Retinal pigment epithelial cell (primary cell): ENCODE data around the gene TMCC3.
A peak's percentile ranks its signal among the peaks of the same experiment; 100 is the strongest.
"Not testable (repeated sequence)": the region's sequence is repeated elsewhere in the genome, so short reads cannot be mapped to it uniquely, and the experiment has no call there.

ENCODE experiments used
- DNase-seq: peaks from one replicate; pipeline ENCODE4 v3.0.0-alpha.2; 2010; ENCODE audit warnings: low read depth
- H3K4me3 ChIP-seq: 2 replicates; pipeline ENCODE4 v1.5.1; 2011; ENCODE audit warnings: mild to moderate bottlenecking, low read length, control low read depth, moderate library complexity
- TF ChIP-seq, protein P1 (sequence below): conservative IDR thresholded peaks from 2 replicates; pipeline ENCODE4 v1.5.1; 2011; ENCODE audit warnings: low read depth, low read length, control low read depth, inconsistent platforms

TMCC3 gene

GRCh38 chr12:94602024-94602423 is 48.3 kb downstream of the TMCC3 start:
- TF ChIP-seq, protein P1, sequence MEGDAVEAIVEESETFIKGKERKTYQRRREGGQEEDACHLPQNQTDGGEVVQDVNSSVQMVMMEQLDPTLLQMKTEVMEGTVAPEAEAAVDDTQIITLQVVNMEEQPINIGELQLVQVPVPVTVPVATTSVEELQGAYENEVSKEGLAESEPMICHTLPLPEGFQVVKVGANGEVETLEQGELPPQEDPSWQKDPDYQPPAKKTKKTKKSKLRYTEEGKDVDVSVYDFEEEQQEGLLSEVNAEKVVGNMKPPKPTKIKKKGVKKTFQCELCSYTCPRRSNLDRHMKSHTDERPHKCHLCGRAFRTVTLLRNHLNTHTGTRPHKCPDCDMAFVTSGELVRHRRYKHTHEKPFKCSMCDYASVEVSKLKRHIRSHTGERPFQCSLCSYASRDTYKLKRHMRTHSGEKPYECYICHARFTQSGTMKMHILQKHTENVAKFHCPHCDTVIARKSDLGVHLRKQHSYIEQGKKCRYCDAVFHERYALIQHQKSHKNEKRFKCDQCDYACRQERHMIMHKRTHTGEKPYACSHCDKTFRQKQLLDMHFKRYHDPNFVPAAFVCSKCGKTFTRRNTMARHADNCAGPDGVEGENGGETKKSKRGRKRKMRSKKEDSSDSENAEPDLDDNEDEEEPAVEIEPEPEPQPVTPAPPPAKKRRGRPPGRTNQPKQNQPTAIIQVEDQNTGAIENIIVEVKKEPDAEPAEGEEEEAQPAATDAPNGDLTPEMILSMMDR = no peak
- DNase-seq = peak; percentile 66
- H3K4me3 ChIP-seq = no peak overlapping the region

DNA sequence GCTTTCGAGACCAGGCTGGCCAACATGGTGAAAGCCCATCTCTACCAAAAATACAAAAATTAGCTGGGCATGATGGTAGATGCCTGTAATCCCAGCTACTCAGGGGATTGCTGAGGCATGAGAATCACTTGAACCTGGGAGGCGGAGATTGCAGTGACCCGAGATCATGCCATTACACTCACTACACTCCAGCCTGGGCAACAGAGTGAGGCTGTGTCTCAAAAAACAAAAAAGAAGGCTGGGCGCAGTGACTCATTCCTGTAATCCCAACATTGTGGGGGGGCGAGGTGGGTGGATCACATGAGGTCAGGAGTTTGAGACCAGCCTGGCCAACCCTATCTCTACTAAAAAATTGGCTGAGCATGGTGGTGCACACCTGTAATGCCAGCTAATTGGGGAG is 49.0 kb downstream of the TMCC3 start:
- not testable (repeated sequence) for DNase-seq, H3K4me3 ChIP-seq

- no peak overlapping the region for H3K4me3 ChIP-seq
- TF ChIP-seq, protein P1 = no peak
- no peak for DNase-seq
Measured at GRCh38 chr12:94599189-94599588, 51.2 kb downstream of the TMCC3 start.

DNA sequence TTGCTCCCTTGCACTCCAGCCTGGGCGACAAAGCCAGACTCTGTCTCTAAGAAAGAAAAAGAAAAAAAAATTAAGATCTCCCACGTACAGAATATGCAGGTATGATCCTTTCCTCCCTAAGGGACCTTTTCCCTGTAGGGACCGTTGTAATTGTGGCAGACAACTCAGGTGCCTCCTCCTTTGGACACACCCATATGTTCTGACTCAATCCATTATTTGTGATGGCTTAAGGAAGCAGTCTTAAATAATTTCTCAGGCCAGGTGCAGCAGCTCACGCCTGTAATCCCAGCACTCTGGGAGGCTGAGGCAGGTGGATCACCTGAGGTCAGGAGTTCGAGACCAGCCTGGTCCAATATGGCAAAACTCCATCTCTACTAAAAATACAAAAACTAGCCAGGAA is 53.1 kb downstream of the TMCC3 start:
- no peak for DNase-seq
- TF ChIP-seq, protein P1 = no peak
- no peak overlapping the region for H3K4me3 ChIP-seq

DNA sequence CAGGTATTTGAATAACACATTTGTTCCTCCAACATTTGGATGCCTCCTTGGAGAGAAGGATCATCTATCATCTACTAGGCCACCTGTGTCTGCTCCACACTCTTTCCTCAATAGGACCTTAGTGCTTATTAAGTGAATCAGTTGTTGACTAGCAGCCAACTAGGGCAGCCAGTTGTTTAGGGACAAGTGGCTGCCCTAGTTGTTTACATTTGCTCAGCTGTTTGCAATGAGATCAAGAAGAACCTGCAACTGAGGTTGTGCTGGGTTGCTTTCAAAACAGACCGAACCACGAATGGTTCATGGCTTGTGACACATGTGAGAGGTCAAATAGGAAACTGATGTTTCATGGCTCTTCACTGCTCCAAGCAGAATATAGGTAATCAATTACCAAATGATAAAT is 53.8 kb downstream of the TMCC3 start:
- H3K4me3 ChIP-seq = no peak overlapping the region
- TF ChIP-seq, protein P1 = no peak
- no peak for DNase-seq

GRCh38 chr12:94595152-94595551 is 55.2 kb downstream of the TMCC3 start:
- DNase-seq = no peak
- H3K4me3 ChIP-seq = no peak overlapping the region
- TF ChIP-seq, protein P1 = no peak

DNA sequence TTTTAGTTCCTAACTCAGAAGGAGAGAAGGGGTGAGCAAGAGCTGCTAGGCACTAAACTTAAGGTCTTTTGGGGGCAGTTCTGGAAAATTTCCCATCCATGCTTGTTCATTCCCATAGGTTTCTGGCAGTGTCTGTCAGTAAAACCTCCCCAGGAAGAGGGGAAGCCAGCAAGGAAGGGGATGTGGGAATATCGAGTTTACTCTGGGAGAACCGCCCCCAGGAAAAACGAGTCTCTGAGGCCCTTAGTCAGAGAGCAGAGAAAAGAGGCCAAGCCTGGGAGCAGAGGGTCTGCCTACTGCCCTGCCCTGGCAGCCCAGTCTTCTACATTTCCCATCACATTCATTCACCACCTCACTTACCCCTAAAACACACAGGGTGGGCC is 55.9 kb downstream of the TMCC3 start:
- TF ChIP-seq, protein P1 = no peak
- no peak overlapping the region for H3K4me3 ChIP-seq

GRCh38 chr12:94593822-94594442 is 56.4 kb downstream of the TMCC3 start:
- no peak overlapping the region for H3K4me3 ChIP-seq
- TF ChIP-seq, protein P1 = no peak
- DNase-seq = no peak

More for the DNA sequence above, 55.9 kb downstream of the TMCC3 start:
- DNase-seq = no peak

GRCh38 chr12:94592723-94593122 is 57.6 kb downstream of the TMCC3 start:
- DNase-seq, H3K4me3 ChIP-seq: not testable (repeated sequence)
